Fibroblast of the aortic adventitia (primary cell): ENCODE measurements around the gene ARHGEF17. TPM values are rescaled to one million over a fixed set of nuclear protein-coding genes. Genes with fewer than 3 reads are reported as not detected.

Experiments
- DNase-seq: peaks from one replicate; pipeline ENCODE4 v3.0.0-alpha.2; 2010; ENCODE audit warnings: low read depth
- H3K4me3 ChIP-seq: 2 replicates; pipeline ENCODE4 v1.5.1; 2011; ENCODE audit warnings: low read depth, mild to moderate bottlenecking, control low read depth, low read length, moderate library complexity
- total RNA-seq: library from RNA; depleted of rRNA; stranded (reverse); fragments of >200 nt; gene quantifications from 2 replicates; pipeline ENCODE4 v1.2.3, GENCODE V29; 2012; ENCODE audit warnings: low replicate concordance
- TF ChIP-seq, protein P1 (sequence below): IDR thresholded peaks from 2 replicates; pipeline ENCODE4 v1.5.1; 2011; ENCODE audit warnings: mild to moderate bottlenecking, low read length, control low read depth, inconsistent platforms; ENCODE audit not compliant: insufficient read depth

The ARHGEF17 gene
- total RNA-seq, 1 donor = 30.3 TPM

DNA sequence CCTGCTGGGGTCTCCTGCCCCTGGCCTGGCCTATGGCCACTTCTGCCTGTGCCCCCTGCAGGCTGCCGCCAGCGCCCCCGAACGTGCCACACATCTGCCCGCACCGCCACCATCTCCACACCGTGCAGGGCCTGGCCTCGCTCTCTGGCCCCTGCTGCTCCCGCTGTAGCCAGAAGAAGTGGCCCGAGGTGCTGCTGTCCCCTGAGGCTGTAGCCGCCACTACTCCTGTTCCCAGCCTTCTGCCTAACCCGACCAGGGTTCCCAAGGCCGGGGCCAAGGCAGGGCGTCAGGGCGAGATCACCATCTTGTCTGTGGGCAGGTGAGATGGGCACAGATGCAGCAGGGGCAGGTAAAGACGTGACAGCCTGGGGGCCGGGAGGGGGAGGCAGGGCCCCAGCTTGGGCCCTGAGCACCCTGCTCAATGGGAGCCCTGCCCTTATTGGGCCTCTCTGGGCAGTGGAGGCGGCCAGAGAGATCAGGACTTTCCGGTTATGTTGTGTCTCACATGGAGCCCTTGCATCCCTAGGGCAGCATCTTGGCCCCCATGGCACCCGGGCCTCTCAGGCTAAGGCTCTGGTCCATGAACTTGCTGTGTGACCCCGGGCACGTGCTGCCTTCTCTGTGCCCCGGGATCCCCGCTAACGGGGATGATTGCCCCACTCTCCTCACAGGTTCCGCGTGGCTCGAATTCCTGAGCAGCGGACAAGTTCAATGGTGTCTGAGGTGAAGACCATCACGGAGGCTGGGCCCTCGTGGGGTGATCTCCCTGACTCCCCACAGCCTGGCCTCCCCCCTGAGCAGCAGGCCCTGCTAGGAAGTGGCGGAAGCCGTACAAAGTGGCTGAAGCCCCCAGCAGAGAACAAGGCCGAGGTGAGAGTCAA, 86.6 kb downstream of the ARHGEF17 start:
- TF ChIP-seq, protein P1, sequence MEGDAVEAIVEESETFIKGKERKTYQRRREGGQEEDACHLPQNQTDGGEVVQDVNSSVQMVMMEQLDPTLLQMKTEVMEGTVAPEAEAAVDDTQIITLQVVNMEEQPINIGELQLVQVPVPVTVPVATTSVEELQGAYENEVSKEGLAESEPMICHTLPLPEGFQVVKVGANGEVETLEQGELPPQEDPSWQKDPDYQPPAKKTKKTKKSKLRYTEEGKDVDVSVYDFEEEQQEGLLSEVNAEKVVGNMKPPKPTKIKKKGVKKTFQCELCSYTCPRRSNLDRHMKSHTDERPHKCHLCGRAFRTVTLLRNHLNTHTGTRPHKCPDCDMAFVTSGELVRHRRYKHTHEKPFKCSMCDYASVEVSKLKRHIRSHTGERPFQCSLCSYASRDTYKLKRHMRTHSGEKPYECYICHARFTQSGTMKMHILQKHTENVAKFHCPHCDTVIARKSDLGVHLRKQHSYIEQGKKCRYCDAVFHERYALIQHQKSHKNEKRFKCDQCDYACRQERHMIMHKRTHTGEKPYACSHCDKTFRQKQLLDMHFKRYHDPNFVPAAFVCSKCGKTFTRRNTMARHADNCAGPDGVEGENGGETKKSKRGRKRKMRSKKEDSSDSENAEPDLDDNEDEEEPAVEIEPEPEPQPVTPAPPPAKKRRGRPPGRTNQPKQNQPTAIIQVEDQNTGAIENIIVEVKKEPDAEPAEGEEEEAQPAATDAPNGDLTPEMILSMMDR = no peak
- no peak for DNase-seq
- no peak overlapping the region for H3K4me3 ChIP-seq

- TF ChIP-seq, protein P1 = no peak
- H3K4me3 ChIP-seq = no peak overlapping the region
- DNase-seq = no peak
Measured at GRCh38 chr11:73395297-73396208, 87.5 kb downstream of the ARHGEF17 start.

GRCh38 chr11:73396251-73396930, 88.3 kb downstream of the ARHGEF17 start:
- H3K4me3 ChIP-seq = no peak overlapping the region
- DNase-seq = no peak
- TF ChIP-seq, protein P1 = no peak

DNA sequence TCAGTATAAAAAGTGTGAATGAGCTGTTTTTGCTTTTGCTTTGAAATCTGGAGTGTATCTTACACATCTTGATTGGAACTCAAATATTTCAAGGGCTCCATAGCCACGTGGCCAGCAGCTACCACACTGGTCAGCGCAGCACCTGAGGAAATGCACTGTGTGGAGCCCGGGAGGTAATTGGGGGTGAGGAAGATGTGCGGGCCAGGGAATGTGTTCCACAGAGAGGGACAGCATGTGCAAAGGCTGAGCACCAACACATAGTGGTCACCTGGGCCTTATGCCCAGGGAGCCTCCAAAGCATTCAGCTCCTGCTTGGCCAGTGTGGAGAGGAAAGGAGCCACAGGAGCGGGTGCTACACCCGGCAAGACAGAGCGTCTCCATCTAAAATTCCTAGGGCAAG, 88.9 kb downstream of the ARHGEF17 start:
- no peak overlapping the region for H3K4me3 ChIP-seq
- TF ChIP-seq, protein P1 = no peak
- no peak for DNase-seq

DNA sequence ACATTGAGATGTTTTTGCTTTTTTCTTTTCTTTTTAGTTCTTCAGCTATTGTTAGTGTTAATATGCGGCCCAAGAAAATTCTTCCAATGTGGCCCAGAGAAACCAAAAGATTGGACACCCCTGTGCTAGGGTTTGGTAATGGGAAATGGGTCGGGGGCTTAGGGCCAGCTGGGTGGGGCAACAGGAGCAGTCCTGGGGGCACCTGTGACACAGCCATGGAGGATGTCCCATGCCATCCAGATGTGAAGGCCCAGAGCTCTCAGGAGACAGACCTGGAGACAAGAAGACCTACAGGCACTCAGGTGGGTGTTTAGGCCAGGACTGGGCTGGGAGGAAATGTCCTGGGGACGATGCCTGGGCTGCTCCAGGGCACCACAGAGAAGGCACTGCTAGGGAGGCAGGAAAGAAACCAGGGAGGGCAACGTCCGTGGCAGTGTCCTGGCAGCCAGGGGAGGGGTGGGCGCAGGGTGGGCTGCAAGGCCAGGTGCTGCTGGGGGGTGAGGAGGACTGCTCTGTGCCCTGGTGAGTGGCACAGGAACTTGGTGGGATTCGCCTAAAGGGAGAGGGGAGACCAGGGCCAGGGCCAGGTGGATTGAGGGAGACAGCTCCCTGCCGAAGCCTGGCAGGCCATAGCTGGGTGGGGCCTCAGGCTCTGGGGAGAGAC, 89.5 kb downstream of the ARHGEF17 start:
- no peak overlapping the region for H3K4me3 ChIP-seq
- TF ChIP-seq, protein P1 = no peak

GRCh38 chr11:73398132-73398526, 90.1 kb downstream of the ARHGEF17 start:
- TF ChIP-seq, protein P1 = no peak
- DNase-seq = no peak
- H3K4me3 ChIP-seq = no peak overlapping the region

More for the DNA sequence above, 89.5 kb downstream of the ARHGEF17 start:
- DNase-seq = no peak
